ENCODE data around the gene ITGB6. TPM values are rescaled to one million over a fixed set of nuclear protein-coding genes. Genes with fewer than 3 reads are reported as not detected.

Gene ITGB6
- total RNA-seq, 4 donors from 2014 or later = 0.81 to 2.8 (median 1.0) TPM

GRCh38 chr2:160242893-160243564 lies 43.0 kb upstream of the ITGB6 start:
- Histone ChIP-seq H3K4me3 (no peak overlapping the region), H3K9me3 (no peaks in the 10 kb centered on the region), H3K4me1 (peaks cover 84 to 92% of the 10 kb centered on the region in 2 donors), H3K36me3 (no peaks in the 10 kb centered on the region), H3K27ac (peak overlapping the region; percentile 83 to 87 (median 84)), H3K27me3 (no peaks in the 10 kb centered on the region)
- in situ Hi-C loops (cut with MboI; ENCODE audit: low sequenced_read_pairs in 4 of 4) (no loop called here), intact Hi-C loops (cut with DNase I; ENCODE audit: low total_unique reads) (no loop called here)
- peak in 1 of 2 donors; percentile 58 for DNase-seq
- ATAC-seq = peak; percentile 57 to 73
- TF ChIP-seq POLR2A (IDR thresholded peaks at IDR 0.05) (peak; percentile 17 to 27), CTCF (IDR thresholded peaks at IDR 0.05 in 4 of 5, conservative IDR thresholded peaks at IDR 0.05 in 1 of 5) (no peak)

GRCh38 chr2:160241251-160242137 lies 41.4 kb upstream of the ITGB6 start:
- in situ Hi-C loops (cut with MboI; ENCODE audit: low sequenced_read_pairs in 4 of 4) (no loop called here), intact Hi-C loops (cut with DNase I; ENCODE audit: low total_unique reads) (no loop called here)
- peak overlapping the region; percentile 83 to 87 (median 84) for H3K27ac ChIP-seq
- H3K4me1 ChIP-seq = peaks cover 83 to 91% of the 10 kb centered on the region in 2 donors
- peak in 1 of 2 donors; percentile 31 for DNase-seq
- H3K9me3 ChIP-seq = no peaks in the 10 kb centered on the region
- no peaks in the 10 kb centered on the region for H3K36me3 ChIP-seq
- peak; percentile 4 to 33 for ATAC-seq
- no peak overlapping the region for H3K4me3 ChIP-seq
- H3K27me3 ChIP-seq = no peaks in the 10 kb centered on the region
- TF ChIP-seq CTCF (IDR thresholded peaks at IDR 0.05 in 4 of 5, conservative IDR thresholded peaks at IDR 0.05 in 1 of 5) (no peak), POLR2A (IDR thresholded peaks at IDR 0.05) (no peak)

GRCh38 chr2:160239436-160239835 lies 39.4 kb upstream of the ITGB6 start:
- Histone ChIP-seq H3K4me3 (no peak overlapping the region), H3K9me3 (no peaks in the 10 kb centered on the region), H3K27ac (peak overlapping the region; percentile 83 to 87 (median 84)), H3K36me3 (no peaks in the 10 kb centered on the region), H3K27me3 (no peaks in the 10 kb centered on the region), H3K4me1 (peaks cover 70 to 76% of the 10 kb centered on the region in 2 donors)
- ATAC-seq = no peak
- DNase-seq = no peak
- intact Hi-C loops (cut with DNase I; ENCODE audit: low total_unique reads) = no loop called here
- in situ Hi-C loops (cut with MboI; ENCODE audit: low sequenced_read_pairs in 4 of 4) = no loop called here
- no peak for TF ChIP-seq CTCF (IDR thresholded peaks at IDR 0.05 in 4 of 5, conservative IDR thresholded peaks at IDR 0.05 in 1 of 5)
- no peak for TF ChIP-seq POLR2A (IDR thresholded peaks at IDR 0.05)

- Histone ChIP-seq H3K27me3 (no peaks in the 10 kb centered on the region), H3K4me1 (peaks cover 60 to 66% of the 10 kb centered on the region in 2 donors), H3K4me3 (peak overlapping the region in 2 of 4 donors; percentile 2 to 4), H3K9me3 (no peaks in the 10 kb centered on the region), H3K36me3 (no peaks in the 10 kb centered on the region), H3K27ac (peak overlapping the region; percentile 65 to 87 (median 84))
- DNase-seq (no peak), ATAC-seq (peak; percentile 14 to 29)
- in situ Hi-C loops (cut with MboI; ENCODE audit: low sequenced_read_pairs in 4 of 4) (no loop called here), intact Hi-C loops (cut with DNase I; ENCODE audit: low total_unique reads) (no loop called here)
- TF ChIP-seq CTCF (IDR thresholded peaks at IDR 0.05 in 4 of 5, conservative IDR thresholded peaks at IDR 0.05 in 1 of 5) (no peak), POLR2A (IDR thresholded peaks at IDR 0.05) (no peak)
Observed at GRCh38 chr2:160238392-160238791, 38.3 kb upstream of the ITGB6 start.
